Neutrophil (primary cell): ENCODE results near the gene GPR176.

Experiments
- H3K27ac ChIP-seq: fragments of 200-600 bp; sonication (generic); 2 replicates; pipeline ENCODE4 v1.5.1; 2016; ENCODE audit warnings: mild to moderate bottlenecking, moderate library complexity
- H3K27me3 ChIP-seq: fragments of 200-600 bp; sonication (generic); 2 replicates; pipeline ENCODE4 v1.6.0; 2016; ENCODE audit warnings: mild to moderate bottlenecking
- H3K36me3 ChIP-seq: fragments of 200-600 bp; sonication (generic); 2 replicates; pipeline ENCODE4 v1.5.1; 2017
- H3K4me1 ChIP-seq, 2 experiments: fragments of 200-600 bp in 1 of 2; sonication (generic) in 1 of 2; 1 replicate in 1 of 2; 2 replicates in 1 of 2; pipeline versions ENCODE4 v1.5.1 to v1.6.1; 2013 to 2016; ENCODE audit warnings: low read depth in 1 of 2, low read length in 1 of 2, mild to moderate bottlenecking in 1 of 2, moderate library complexity in 1 of 2; ENCODE audit not compliant: control insufficient read depth in 1 of 2, insufficient read depth in 1 of 2
- H3K4me3 ChIP-seq, 2 experiments: fragments of 200-600 bp in 1 of 2; sonication (generic) in 1 of 2; 1 replicate in 1 of 2; 2 replicates in 1 of 2; pipeline ENCODE4 v1.5.1; 2013 to 2016; ENCODE audit warnings: low read depth in 1 of 2, low read length in 1 of 2, mild to moderate bottlenecking in 1 of 2, moderate library complexity in 1 of 2
- H3K9me3 ChIP-seq: fragments of 200-600 bp; sonication (generic); 2 replicates; pipeline ENCODE4 v1.5.1; 2016
- CTCF ChIP-seq: fragments of 200-600 bp; sonication (generic); IDR thresholded peaks from 2 replicates; pipeline ENCODE4 v1.5.1; 2016; ENCODE audit warnings: antibody characterized with exemption

The GPR176 gene

GRCh38 chr15:39880718-39881387 lies 39.2 kb downstream of the GPR176 start:
- H3K9me3 ChIP-seq: no peaks in the 10 kb centered on the region
- H3K27me3 ChIP-seq: no peaks in the 10 kb centered on the region
- H3K4me1 ChIP-seq: peaks cover 0 to 20% of the 10 kb centered on the region in 2 experiments
- no peak overlapping the region for H3K4me3 ChIP-seq
- no peak overlapping the region for H3K27ac ChIP-seq
- no peaks in the 10 kb centered on the region for H3K36me3 ChIP-seq
- TF ChIP-seq CTCF: no peak

GRCh38 chr15:39878406-39878785 lies 41.7 kb downstream of the GPR176 start:
- Histone ChIP-seq H3K36me3 (no peaks in the 10 kb centered on the region), H3K4me1 (peaks cover 0 to 15% of the 10 kb centered on the region in 2 experiments), H3K9me3 (no peaks in the 10 kb centered on the region), H3K27ac (no peak overlapping the region), H3K4me3 (no peak overlapping the region), H3K27me3 (no peaks in the 10 kb centered on the region)
- no peak for TF ChIP-seq CTCF

DNA sequence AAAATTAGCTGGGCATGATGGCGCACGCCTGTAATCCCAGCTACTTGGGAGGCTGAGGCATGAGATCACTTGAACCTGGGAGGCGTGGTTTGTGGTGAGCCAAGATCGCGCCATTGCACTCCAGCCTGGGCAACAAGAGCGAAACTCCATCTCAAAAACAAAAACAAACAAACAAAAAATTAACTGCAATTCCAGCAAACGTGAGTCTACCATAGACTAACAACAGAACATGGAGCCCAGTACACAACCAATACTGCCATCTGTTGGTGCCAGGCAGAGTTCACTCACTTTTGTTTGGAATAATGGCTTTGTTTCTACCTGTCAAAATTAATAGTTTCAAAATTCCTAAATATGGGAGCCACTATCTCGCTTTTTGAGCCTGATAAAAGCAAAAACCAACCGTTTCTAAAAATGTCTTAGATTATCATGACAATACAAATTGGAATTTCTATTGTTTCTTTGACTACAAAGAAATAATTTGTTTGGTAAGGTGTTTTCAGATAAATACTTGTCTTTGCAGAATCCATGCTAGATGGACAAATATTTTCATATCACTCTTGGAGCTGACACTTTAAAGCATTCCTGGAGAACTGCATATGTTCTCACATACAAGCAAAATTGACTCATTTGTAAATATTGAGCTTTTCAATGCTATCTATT lies 45.0 kb downstream of the GPR176 start:
- Histone ChIP-seq H3K4me3 (no peak overlapping the region), H3K4me1 (no peaks in the 10 kb centered on the region), H3K27me3 (no peaks in the 10 kb centered on the region), H3K36me3 (no peaks in the 10 kb centered on the region), H3K9me3 (no peaks in the 10 kb centered on the region), H3K27ac (no peak overlapping the region)
- no peak for TF ChIP-seq CTCF

DNA sequence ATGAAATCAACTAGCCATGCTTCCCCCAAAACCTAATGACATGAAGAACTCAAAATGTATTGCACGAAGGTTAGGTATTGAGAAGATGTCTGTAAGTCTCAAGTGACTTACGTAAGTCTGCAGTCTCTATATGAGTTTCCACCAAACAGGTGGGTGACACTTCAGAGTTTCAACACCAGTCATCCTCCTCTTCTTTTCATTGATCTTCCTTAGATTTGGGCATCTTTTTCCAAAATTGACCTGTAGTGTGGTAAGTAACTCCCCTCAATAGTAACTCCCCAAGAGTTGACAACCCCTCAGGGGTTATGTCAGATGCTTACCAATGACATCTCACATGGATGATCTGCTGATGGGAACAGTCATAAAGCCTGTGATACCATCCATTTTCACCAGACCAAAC lies 46.1 kb downstream of the GPR176 start:
- Histone ChIP-seq H3K4me1 (no peaks in the 10 kb centered on the region), H3K27me3 (no peaks in the 10 kb centered on the region), H3K27ac (no peak overlapping the region), H3K36me3 (no peaks in the 10 kb centered on the region), H3K4me3 (no peak overlapping the region), H3K9me3 (no peaks in the 10 kb centered on the region)
- TF ChIP-seq CTCF: no peak

- no peak overlapping the region for H3K4me3 ChIP-seq
- no peaks in the 10 kb centered on the region for H3K36me3 ChIP-seq
- H3K9me3 ChIP-seq: no peaks in the 10 kb centered on the region
- no peaks in the 10 kb centered on the region for H3K27me3 ChIP-seq
- no peak for TF ChIP-seq CTCF
- H3K27ac ChIP-seq: no peak overlapping the region
- H3K4me1 ChIP-seq: no peaks in the 10 kb centered on the region
Observed at GRCh38 chr15:39870537-39870936, 49.5 kb downstream of the GPR176 start.
